HK-2 (cell line): Measurements from ENCODE around the gene CPNE9.
A peak's percentile ranks its signal among the peaks of the same experiment; 100 is the strongest.

ENCODE experiments used
- DNase-seq: peaks from one replicate; pipeline ENCODE4 v3.0.0-alpha.2; 2018; ENCODE audit not compliant: unreplicated experiment

CPNE9 gene

DNA sequence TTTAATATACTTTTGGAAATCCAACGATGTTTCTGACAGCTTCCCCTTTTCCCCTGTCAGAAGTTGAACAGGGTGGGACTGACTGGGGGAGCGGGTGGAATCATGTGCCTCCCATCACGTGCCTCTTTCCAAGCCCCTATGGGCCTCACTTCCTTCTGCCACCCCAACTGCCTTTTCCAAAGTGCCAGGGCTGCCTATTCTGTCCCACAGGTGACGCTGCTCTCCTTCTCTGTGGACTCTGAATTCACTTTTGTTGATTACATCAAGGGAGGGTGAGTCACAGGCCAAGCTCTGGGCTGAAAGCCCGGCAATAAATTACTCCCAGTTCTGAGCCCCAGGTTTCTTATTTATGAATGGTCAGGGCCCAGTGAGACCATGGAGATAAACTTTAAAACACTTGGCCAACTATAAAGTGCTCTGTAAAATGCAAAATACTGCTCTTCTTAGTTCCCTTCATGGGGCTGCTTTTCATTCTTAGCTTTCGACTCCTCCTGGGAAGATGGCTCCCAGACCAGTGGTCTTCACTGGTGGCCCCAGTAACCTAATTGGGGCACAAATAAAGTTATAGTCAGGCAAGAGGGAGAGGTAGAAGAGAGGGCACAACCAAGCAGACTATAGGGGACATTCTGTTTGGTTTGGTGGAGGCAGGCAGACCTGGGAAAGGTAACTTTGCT, 12.3 kb downstream of the CPNE9 start:
- DNase-seq = peak; percentile 63

DNA sequence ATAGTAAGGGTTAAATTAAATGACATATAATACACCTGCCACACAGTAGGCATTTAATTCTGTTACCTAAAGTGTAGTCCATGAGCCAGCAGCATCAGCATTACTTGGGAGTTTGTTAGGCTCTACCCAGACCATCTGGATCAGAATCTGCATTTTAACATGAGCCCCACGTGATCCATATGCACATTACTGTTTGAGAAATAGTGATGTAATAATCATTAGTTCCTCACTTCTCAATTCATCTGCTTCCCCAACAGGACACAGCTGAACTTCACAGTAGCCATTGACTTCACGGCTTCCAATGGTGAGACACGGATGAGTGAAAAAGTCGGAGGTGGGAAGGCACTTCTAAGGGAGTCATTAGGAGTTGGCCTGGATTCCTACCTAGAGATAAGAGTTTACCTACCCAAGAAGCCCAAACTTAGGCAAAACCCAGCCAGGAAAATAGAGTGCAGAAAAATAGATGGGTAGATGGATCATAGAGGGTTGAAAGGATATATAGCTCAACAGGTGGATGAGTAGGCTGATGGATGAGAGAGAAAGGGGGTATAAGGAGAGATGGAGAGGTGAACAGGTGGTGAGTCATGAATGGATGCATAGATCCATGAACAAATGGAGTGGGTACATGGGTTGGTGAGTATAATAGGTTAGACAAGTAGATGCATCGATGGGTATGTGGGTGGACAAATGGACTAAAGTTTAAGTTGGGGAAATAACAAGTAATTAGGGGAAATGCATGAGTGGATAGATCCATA, 13.3 kb downstream of the CPNE9 start:
- DNase-seq = no peak

DNA sequence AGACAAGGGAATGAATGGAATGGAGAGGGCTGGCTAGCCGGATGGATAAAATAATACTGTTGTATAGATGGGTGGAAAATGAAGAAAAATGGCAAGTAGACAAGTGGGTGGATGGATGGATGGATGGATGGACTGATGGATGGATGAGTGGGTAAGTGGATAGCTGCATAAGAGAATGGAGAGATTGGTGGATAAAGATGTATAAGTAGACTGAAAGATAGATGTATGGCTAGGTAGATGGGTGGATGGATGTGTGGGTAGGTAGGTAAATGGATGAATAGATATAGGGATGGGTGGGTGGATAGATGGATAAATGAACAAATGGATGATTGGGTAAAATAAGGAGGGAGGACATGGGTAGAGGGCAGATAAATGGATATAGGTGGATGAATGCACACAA, 13.9 kb downstream of the CPNE9 start:
- DNase-seq = no peak

DNA sequence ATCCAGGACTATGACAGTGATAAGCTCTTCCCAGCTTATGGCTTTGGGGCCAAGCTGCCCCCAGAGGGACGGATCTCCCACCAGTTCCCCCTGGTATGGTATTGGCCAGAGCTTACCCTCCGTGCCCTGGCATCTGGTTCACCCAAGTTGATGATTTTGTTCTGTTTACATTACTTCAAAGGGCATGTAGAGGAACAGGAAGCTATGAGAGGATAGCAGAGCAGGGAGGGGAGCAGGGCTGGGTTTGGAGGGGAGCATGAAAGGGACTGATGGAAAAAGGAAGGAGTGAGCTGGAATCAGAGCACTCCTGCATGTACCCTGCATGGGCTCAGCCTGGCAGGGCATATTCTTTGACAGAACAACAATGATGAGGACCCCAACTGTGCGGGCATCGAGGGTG, 14.5 kb downstream of the CPNE9 start:
- DNase-seq = no peak

DNA sequence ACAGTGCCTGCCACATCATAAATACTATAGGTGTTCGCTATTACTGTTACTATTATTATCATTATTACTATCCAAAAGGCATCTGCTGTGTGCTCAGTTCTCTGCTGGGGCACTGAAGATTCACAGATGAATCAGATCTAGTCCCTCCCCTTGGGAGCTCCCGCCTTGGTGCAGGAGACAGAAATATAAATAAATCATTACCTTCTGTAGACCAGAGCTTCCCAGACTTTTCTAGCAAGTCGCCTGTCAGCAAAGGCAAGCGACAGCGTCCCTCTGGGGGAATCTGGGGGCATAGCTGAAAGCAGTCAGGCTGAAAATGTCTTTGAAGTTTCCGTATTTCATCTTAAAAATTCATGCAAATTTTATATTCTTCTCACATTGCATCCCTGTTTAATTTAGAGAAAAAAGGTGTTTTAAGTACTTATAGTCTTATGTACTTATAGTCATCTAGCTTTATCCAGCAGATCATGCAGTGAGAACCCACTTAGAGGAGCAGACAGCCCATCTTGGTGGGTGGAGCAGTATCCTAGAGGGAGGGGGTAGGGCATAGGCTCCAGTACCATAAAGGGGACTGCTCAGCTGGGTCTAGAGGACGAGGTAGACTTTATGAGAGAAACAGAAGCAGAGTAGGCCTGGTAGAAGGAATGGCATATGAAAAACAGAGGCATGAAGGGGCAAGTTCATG, 17.5 kb downstream of the CPNE9 start:
- DNase-seq = peak; percentile 24

DNA sequence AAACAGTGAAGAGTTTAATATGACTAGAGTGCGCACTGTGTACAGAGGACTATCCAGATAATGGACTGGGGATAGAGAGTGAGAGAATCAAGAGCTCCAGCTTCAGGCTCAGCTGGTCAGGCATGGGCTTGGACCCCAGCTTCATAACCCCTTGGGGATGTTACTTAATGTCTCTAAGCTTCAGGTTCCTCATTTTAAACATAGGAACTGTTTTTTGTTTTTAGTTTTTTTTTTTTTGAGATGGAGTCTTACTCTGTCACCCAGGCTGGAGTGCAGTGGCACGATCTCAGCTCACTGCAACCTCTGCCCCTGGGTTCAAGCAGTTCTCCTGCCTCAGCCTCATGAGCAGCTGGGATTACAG, 18.0 kb downstream of the CPNE9 start:
- no peak for DNase-seq

DNA sequence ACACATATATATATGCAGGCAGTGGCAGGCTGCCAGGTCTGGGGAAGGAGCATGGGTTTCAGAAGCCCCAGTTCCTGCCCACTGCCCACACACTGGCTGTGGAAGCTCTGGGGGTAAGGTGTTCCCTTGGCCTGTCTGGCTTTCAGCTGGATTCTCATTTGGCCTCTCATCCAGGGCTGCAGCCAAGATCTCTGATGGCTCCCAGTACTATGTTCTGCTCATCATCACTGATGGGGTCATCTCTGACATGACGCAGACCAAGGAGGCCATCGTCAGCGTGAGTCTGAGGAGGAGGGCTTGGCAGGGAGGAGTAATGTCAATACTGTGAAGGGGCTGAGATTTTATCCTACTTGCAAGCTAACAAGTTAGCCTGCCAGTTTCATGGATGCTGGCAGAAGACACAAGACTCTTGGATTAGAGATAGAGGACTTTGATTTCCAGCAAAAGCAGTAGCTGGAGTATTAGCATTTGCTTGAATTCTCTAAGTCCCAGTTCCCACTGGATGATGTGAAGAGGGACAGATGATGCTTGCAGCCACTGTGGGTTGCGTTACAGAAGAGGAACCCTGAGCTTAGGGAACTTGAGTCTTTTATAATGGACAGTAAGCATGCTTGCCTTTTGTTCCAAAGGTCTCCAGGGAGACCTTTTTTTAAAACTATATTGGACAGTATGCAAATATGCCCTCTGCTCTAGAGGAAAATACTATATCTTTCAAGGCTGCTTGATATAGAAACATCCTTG, 22.3 kb downstream of the CPNE9 start:
- DNase-seq = no peak

DNA sequence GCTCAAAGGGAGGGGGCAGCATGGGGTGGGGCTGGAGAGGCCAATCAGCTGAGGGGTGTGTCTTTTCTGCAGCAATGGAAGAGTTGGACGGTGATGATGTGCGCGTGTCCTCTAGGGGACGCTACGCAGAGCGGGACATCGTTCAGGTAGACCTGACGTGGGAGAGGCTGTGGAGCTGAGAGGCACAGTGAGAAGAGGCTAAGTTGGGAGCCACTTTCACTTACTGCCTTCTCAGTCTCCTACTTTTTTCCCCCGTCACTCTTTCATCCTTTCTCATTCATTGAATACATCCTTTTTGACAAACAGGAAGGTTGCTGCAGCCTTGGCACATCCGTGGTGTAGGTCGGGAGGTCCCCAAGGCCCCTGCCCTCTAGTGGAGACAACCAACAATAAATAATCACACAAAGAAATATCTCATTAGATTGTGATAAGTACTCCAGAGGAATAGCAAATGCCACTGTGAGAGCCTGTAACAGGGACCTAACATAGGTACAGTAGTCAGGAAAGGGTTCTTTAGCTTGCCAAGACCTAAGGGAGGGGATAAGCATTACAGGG, 23.5 kb downstream of the CPNE9 start:
- DNase-seq = no peak

DNA sequence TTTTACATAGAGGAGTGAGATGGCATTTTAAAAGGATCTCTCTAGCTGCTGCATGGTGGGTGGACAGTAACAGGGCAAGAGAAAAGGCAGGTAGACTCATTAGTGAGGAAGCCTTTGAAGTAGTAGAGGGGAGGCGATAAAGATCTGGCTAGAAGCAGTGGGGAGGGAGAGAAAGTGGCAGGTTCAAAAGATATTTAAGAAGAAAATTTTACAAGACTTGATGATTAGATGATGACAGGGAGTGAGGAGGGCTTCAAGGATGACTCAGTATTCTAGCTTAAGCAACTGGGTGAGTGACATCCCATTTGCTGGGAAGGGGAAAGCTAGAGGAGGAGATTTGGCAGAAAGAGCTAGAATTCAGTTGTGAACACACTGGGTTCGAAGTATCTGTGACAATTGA, 24.1 kb downstream of the CPNE9 start:
- no peak for DNase-seq

DNA sequence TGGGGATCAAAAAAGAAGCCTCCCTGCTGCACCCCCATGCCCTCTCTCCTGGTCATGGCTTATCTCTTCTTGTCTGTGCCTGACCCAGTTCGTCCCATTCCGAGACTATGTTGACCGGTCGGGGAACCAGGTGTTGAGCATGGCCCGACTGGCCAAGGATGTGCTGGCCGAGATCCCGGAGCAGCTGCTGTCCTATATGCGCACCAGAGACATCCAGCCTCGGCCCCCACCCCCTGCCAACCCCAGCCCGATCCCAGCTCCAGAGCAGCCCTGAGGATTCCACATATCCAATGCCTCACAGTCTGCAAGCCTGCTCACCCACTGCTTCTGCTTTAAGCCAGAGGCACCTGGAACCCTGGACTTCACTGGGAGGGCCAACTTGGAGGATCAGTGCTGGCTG, 25.8 kb downstream of the CPNE9 start:
- no peak for DNase-seq

DNA sequence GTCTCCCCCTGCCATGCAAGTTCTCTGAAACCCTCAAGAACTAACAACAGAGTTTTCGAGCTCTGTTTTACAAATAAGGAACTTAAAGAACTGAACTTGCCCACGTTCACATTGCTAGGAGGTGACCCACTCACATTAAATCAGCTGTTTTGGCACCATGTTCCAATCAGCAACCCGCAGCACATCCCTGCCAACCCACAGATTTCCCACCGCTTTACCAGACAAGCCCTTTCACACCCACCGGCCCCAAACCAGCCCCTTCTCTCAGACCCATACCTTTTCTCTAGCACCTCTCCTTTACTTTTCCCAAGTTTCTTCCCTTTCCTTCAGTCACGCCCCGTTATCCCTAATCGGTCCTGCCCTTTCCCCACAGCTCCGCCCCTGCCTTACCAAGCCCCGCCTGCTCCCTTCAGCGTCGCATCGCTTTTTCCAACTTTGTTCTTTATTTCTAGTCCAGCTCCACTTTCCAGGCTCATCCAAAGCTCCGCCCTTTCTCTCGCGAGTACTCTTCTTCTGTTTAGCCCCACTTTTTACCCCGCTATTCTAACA, 27.1 kb downstream of the CPNE9 start:
- no peak for DNase-seq

DNA sequence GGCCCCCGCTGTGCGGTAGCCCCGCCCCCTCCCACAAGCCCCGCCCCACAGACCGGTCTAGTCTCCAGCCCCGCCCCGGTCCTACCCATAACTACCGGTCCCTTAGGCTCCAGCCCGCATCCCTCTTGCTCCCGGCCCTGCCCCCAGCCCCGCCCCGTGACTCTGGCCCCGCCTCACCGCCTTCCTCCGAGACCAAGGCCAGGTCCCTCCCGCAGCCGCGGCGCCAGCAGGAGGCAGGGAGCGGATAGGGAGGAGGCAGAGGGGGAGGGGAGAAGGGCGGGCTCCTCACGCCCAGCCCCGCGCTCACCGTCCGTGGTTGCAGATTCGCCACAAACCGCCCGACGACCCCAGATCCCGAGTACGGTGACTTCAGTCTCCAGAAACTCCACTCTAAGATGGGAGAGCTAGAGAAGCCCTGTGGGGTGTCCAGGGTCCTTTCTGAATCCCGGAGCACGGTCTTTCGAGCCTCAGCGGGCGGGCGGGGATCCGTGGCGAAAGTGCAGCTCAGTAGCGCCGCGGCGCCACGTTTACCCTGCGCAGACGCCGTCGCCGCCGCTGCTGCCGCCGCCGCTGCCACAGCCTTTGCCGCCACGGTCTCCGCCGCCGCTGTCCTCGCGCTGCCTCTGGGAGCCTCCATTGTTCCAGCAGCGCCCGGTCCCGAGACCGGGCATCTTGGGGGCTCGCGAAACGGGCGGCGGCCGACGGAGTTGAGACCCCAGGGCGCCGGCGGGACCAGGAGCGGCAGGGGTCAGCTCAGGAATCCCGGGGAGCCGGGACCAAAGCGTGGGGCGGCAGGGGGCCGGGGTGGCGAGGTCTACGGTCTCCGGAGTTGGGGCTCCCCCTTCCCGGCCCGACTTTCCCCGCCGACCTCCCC, 27.8 kb downstream of the CPNE9 start, which contains the start of gene BRPF1:
BRPF1 (plus strand) TSS at position 530 of the 874 bp plus-strand sequence. CDS start 2,406 bp downstream, outside the sequence.
- peak; percentile 98 for DNase-seq

DNA sequence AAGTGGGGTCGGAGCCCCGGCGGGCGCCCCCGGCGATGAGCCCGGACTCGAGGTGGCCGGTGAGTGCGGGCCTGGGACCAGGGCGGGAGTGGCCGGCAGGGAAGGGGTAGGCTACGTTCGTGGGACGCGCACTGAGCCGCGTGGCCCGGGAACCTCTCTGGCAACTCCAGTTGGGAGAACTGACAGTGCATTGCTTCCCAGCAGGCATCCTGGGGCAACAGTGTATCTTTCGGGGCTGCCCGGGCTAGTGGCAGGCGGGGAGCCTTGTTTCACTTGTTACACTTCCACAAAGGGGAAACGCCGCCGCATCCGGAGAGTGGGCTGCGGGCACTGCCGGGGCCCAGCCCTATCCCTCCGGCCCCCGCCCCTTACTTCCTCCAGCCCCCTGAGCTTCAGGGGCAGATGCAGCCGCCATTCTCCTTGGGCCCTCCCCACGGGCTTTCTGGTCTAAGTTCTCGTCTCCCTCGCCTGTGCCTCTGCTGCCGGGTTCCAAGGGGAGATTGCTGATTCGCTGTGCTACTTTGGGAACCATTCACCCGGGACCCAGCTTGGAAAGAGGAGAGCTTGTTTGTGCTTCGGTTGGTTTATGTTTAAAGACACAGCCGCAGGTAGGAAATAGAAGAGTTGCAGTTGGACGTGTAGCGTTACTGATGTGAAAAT, 28.6 kb downstream of the CPNE9 start:
- no peak for DNase-seq

DNA sequence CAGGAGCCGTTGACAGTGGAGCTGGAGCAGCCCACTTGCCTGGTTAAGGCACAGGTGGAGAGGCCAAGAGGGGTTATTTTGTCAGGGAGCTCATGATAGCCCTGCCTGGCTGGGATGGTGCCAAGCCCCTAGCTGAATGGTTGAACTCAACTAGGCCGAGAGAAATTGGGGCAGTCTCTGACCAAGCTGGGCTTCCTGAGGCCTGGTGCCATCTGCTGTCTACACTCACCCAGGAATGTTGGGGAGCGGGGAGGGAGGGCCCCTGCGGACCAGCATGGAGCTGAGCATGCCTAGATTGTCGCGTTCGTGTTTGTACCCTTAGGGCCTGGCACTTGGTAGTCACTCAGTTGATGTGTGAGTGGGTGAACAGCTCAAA, 29.1 kb downstream of the CPNE9 start:
- DNase-seq = no peak

DNA sequence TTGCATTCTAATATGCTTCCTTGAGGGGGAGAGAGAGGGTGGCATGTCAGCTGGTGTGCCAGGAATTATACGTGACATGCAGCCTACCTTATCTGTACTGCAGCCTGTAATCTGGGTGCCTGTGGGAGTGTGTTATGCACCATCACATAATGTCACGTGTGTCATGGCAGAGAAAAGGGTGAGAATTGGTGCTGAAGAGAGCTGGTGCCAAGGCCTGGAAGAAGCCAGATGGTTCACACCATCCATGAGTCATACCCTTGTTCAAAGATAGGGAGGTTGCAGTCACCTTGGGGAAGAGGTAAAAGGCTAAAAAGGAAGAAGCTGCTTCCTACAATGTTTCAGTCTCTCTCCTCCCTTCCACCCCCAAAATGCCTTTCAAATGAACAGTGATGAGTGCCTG, 33.2 kb downstream of the CPNE9 start:
- no peak for DNase-seq

DNA sequence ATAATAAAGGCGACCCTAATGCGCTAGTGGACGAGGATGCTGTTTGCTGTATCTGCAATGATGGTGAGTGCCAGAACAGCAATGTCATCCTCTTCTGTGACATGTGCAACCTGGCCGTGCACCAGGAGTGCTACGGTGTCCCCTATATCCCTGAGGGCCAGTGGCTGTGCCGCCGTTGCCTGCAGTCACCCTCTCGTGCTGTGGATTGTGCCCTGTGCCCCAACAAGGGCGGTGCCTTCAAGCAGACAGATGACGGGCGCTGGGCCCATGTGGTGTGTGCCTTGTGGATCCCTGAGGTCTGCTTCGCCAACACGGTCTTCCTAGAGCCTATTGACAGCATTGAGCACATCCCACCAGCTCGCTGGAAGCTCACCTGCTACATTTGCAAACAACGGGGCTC, 35.5 kb downstream of the CPNE9 start:
- no peak for DNase-seq

DNA sequence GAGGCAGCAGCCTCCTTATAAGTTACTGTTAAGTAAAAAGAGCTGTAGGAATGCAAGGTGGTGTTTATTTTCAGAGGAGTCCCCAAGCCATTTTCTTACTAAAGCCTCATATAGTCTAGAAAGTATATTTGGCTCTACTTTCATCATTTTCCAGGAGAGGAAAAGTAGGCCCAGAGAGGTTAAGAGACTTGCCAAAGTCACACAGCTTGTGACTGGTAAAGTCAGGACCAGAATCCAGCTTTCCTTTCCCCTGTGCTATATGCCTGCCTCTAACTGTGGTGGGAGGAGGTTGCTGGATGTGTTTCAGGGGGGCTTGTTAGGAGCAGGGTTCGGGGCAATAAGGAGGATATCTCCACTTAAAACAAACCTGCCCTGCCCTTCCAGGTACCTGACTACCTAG, 38.9 kb downstream of the CPNE9 start:
- DNase-seq = no peak

DNA sequence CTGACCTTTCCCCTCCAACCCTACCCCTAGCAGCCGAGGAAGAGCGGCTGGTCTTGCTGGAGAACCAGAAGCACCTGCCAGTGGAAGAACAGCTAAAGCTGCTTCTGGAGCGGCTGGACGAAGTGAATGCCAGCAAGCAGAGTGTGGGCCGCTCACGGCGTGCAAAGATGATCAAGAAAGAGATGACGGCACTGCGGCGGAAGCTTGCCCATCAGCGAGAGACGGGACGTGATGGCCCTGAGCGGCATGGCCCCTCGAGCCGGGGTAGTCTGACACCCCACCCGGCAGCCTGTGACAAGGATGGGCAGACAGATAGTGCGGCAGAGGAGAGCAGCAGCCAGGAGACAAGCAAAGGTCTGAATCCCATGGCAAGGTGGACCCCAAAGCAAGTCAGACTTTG, 39.9 kb downstream of the CPNE9 start:
- DNase-seq = no peak

DNA sequence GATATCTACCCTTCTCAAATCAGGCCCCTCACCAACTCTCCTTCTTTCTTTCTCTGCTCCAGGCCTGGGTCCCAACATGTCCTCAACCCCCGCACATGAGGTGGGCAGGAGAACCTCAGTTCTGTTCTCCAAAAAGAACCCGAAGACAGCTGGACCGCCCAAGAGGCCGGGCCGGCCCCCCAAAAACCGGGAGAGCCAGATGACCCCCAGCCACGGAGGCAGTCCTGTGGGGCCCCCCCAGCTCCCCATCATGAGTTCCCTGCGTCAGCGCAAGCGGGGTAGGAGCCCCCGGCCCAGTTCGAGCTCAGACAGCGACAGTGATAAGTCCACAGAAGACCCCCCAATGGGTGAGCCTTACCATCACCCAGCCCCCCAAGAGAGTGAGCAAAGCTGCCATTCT, 40.5 kb downstream of the CPNE9 start:
- DNase-seq = no peak

DNA sequence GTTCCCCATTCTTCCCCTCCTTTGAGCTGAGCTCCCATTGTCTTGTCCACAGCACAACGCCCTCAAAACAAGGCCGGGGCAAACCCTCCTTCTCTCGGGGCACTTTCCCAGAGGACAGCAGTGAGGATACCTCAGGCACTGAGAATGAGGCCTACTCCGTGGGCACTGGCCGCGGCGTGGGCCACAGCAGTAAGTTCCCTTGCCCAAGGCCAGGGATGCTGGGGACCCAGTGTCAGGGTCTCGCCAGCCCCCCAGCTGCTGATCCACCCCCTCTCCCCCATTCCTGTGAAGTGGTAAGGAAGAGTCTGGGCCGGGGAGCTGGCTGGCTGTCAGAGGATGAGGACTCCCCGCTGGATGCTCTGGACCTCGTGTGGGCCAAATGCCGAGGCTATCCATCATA, 41.9 kb downstream of the CPNE9 start:
- DNase-seq = no peak
